SU-DHL-6 (cell line): ENCODE data around the gene PCSK2.

ENCODE experiments used
- CTCF ChIP-seq: fragments of 200-600 bp; sonication (generic); IDR thresholded peaks from one replicate; pipeline ENCODE4 v1.5.1; 2017; ENCODE audit warnings: antibody characterized with exemption, mild to moderate bottlenecking, low read length, moderate library complexity; ENCODE audit not compliant: insufficient read depth, poor library complexity, severe bottlenecking
- EZH2phosphoT487 ChIP-seq: fragments of 200-600 bp; sonication (generic), shearing (Covaris generic); conservative IDR thresholded peaks from 2 replicates; pipeline ENCODE4 v1.6.1; 2018; ENCODE audit warnings: mild to moderate bottlenecking, antibody characterized with exemption, low read length, moderate library complexity, mixed read lengths

- no peak for TF ChIP-seq CTCF
- no peak for TF ChIP-seq EZH2phosphoT487
Measured at GRCh38 chr20:17437251-17437650, 210.4 kb downstream of the PCSK2 start.
